Esophagus muscularis mucosa (tissue), 4 donors: Measurements from ENCODE around the gene VWDE. TPM values are rescaled to one million over a fixed set of nuclear protein-coding genes. Genes with fewer than 3 reads are reported as not detected.
"Not testable (repeated sequence)": the region's sequence is repeated elsewhere in the genome, so short reads cannot be mapped to it uniquely, and the experiment has no call there.

Experiments used
- DNase-seq: peaks from one replicate; pipeline ENCODE4 v3.0.0-alpha.2; 2017; ENCODE audit errors: extremely low spot score
- H3K27ac ChIP-seq, 4 donors: fragments of 200-600 bp; sonication (generic); replicated peaks in 1 of 4; 1 replicate in 3 of 4; 2 replicates in 1 of 4; pipeline ENCODE4 v1.5.1; 2016 to 2019; ENCODE audit warnings: mild to moderate bottlenecking in 1 of 4
- H3K27me3 ChIP-seq, 4 donors: fragments of 200-600 bp; sonication (generic); one replicate each; pipeline versions ENCODE4 v1.5.1 to v1.6.0; 2016 to 2019
- H3K36me3 ChIP-seq, 4 donors: fragments of 200-600 bp; sonication (generic); one replicate each; pipeline ENCODE4 v1.5.1; 2016 to 2019
- H3K4me1 ChIP-seq, 4 donors: fragments of 200-600 bp; sonication (generic); one replicate each; pipeline ENCODE4 v1.5.1; 2016 to 2019
- H3K4me3 ChIP-seq, 4 donors: fragments of 200-600 bp; sonication (generic); 1 replicate in 2 of 4; 2 replicates in 2 of 4; pipeline ENCODE4 v1.5.1; 2016 to 2019; ENCODE audit warnings: mild to moderate bottlenecking in 4 of 4, moderate library complexity in 1 of 4
- H3K9me3 ChIP-seq, 4 donors: fragments of 200-600 bp; sonication (generic); 1 replicate in 3 of 4; 2 replicates in 1 of 4; pipeline ENCODE4 v1.5.1; 2016 to 2019
- EP300 ChIP-seq: sonication (generic); formaldehyde crosslinking; IDR thresholded peaks from one replicate; pipeline ENCODE4 v1.6.1; 2017; ENCODE audit warnings: antibody characterized with exemption
- POLR2A ChIP-seq: fragments of 450-650 bp; IDR thresholded peaks from one replicate; pipeline ENCODE4 v1.6.1; 2017; ENCODE audit warnings: antibody characterized with exemption, moderate library complexity, mild to moderate bottlenecking, low read depth
- POLR2AphosphoS5 ChIP-seq, 2 donors: sonication (generic); formaldehyde crosslinking; IDR thresholded peaks; one replicate each; pipeline ENCODE4 v1.6.1; 2017; ENCODE audit warnings: antibody characterized with exemption in 2 of 2
- WGBS: methylation state at CpG from one replicate; pipeline ENCODE4 v1.1.5; 2018; 5-methylcytosine and 5-hydroxymethylcytosine counted together
- intact Hi-C: fragments of 100-400 bp; cut with DNase I; formaldehyde crosslinking; loops from one replicate; pipeline ENCODE4 v1.15.1; 2023
- total RNA-seq, 4 donors: library from RNA; depleted of rRNA; stranded (reverse); fragments of >200 nt; gene quantifications; one replicate each; pipeline versions ENCODE4 v1.1.0 to v1.2.1, GENCODE V29; 2016
- TF ChIP-seq, protein P1 (sequence below), 3 experiments: fragments of 200-600 bp in 2 of 3; fragments of 450-650 bp in 1 of 3; sonication (generic) in 2 of 3; IDR thresholded peaks; one replicate each; pipeline ENCODE4 v1.5.1; 2017 to 2019; ENCODE audit warnings: antibody characterized with exemption in 3 of 3, mild to moderate bottlenecking in 2 of 3, moderate library complexity in 1 of 3

Gene VWDE
- total RNA-seq, 4 donors from 2014 or later: not detected

GRCh38 chr7:12402365-12402725, 1.3 kb downstream of the VWDE start:
- DNase-seq: no peak
- WGBS: 84% methylated on average over 3 of the region's 3 CpGs
- TF ChIP-seq, protein P1, sequence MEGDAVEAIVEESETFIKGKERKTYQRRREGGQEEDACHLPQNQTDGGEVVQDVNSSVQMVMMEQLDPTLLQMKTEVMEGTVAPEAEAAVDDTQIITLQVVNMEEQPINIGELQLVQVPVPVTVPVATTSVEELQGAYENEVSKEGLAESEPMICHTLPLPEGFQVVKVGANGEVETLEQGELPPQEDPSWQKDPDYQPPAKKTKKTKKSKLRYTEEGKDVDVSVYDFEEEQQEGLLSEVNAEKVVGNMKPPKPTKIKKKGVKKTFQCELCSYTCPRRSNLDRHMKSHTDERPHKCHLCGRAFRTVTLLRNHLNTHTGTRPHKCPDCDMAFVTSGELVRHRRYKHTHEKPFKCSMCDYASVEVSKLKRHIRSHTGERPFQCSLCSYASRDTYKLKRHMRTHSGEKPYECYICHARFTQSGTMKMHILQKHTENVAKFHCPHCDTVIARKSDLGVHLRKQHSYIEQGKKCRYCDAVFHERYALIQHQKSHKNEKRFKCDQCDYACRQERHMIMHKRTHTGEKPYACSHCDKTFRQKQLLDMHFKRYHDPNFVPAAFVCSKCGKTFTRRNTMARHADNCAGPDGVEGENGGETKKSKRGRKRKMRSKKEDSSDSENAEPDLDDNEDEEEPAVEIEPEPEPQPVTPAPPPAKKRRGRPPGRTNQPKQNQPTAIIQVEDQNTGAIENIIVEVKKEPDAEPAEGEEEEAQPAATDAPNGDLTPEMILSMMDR (IDR thresholded peaks at IDR 0.05): no peak
- TF ChIP-seq EP300 (no peak), POLR2A (no peak), POLR2AphosphoS5 (IDR thresholded peaks at IDR 0.05) (no peak)
- Histone ChIP-seq H3K4me3 (no peak overlapping the region), H3K27ac (no peak overlapping the region), H3K4me1 (peaks cover 10 to 19% (median 11%) of the 10 kb centered on the region in 4 donors), H3K9me3 (no peaks in the 10 kb centered on the region), H3K36me3 (no peaks in the 10 kb centered on the region), H3K27me3 (peaks cover 0 to 19% (median 6%) of the 10 kb centered on the region in 4 donors)
- intact Hi-C loops: no loop called here

GRCh38 chr7:12401538-12402364, 1.9 kb downstream of the VWDE start:
- TF ChIP-seq, protein P1 (IDR thresholded peaks at IDR 0.05): no peak
- no peak for TF ChIP-seq EP300
- no peak for TF ChIP-seq POLR2AphosphoS5 (IDR thresholded peaks at IDR 0.05)
- no peak for TF ChIP-seq POLR2A
- no peaks in the 10 kb centered on the region for H3K36me3 ChIP-seq
- intact Hi-C loops: no loop called here
- WGBS: 88% methylated on average over 9 of the region's 9 CpGs
- peaks cover 10 to 19% (median 11%) of the 10 kb centered on the region in 4 donors for H3K4me1 ChIP-seq
- H3K9me3 ChIP-seq: no peaks in the 10 kb centered on the region
- H3K4me3 ChIP-seq: no peak overlapping the region
- no peak for DNase-seq
- H3K27me3 ChIP-seq: peaks cover 0 to 19% (median 6%) of the 10 kb centered on the region in 4 donors
- H3K27ac ChIP-seq: no peak overlapping the region

DNA sequence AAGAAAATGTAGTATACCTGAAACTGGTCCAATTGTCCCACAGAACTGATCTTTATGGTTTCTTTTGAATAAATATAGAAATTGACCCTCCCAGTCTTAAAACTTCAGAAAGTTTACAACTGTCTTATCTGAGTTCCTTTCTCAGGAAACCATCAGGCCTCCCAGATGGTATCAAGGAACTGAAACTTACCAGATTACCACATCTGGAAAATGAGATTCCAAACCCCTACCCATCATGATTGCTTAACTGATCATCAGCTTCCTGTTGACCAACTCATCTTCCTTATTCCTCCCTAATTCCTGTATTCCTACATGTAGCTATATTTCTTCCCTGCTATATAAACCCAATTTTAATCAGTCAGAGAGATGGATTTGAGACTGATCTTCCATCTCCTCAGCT, 5.5 kb downstream of the VWDE start:
- no peak for DNase-seq
- Histone ChIP-seq H3K27ac (no peak overlapping the region), H3K4me3 (no peak overlapping the region), H3K4me1 (peaks cover 2 to 5% (median 3%) of the 10 kb centered on the region in 4 donors), H3K27me3 (peaks cover 0 to 10% (median 3%) of the 10 kb centered on the region in 4 donors), H3K9me3 (no peaks in the 10 kb centered on the region), H3K36me3 (no peaks in the 10 kb centered on the region)
- TF ChIP-seq, protein P1 (IDR thresholded peaks at IDR 0.05): no peak
- intact Hi-C loops: no loop called here

GRCh38 chr7:12397671-12398070, 6.0 kb downstream of the VWDE start:
- Histone ChIP-seq H3K4me3 (no peak overlapping the region), H3K4me1 (no peaks in the 10 kb centered on the region), H3K27me3 (peaks cover 0 to 7% (median 3%) of the 10 kb centered on the region in 4 donors), H3K36me3 (no peaks in the 10 kb centered on the region), H3K9me3 (no peaks in the 10 kb centered on the region), H3K27ac (no peak overlapping the region)
- no peak for DNase-seq
- 85% methylated on average over 4 of the region's 4 CpGs for WGBS
- intact Hi-C loops: no loop called here
- TF ChIP-seq POLR2A (no peak), POLR2AphosphoS5 (IDR thresholded peaks at IDR 0.05) (no peak), EP300 (no peak)
- TF ChIP-seq, protein P1 (IDR thresholded peaks at IDR 0.05): no peak

DNA sequence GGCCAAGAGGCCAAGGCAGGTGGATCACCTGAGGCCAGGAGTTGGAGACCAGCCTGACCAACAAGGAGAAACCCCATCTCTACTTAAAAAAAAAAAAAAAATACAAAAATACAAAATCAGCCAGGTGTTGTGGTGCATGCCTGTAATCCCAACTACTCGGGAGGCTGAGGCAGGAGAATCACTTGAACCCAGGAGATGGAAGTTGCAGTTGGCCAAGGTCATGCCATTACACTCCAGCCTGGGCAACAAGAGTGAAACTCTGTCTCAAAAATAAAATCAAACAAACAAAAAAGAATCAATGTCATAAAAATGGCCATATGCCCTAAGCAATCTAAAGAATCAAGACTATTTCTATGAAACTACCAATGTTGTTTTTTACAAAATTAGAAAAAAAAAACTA, 7.0 kb downstream of the VWDE start:
- 72% methylated on average over 1 of the region's 1 CpG for WGBS

More for the DNA sequence above, 7.0 kb downstream of the VWDE start:
- H3K36me3 ChIP-seq, H3K9me3 ChIP-seq, H3K27ac ChIP-seq, H3K4me3 ChIP-seq, H3K4me1 ChIP-seq, DNase-seq, intact Hi-C loops, H3K27me3 ChIP-seq: not testable (repeated sequence)
